ENCODE data around the gene CHD2. TPM values are rescaled to one million over a fixed set of nuclear protein-coding genes. Genes with fewer than 3 reads are reported as not detected.
A peak's percentile ranks its signal among the peaks of the same experiment; 100 is the strongest.

Gene CHD2
- total RNA-seq, 4 donors from 2014 or later: 26.9 to 55.5 (median 33.7) TPM

- Histone ChIP-seq H3K9me3 (no peaks in the 10 kb centered on the region), H3K4me3 (no peak overlapping the region), H3K27ac (peak overlapping the region; percentile 8 to 89 (median 41)), H3K4me1 (peaks cover 0 to 3% of the 10 kb centered on the region in 2 donors), H3K36me3 (peaks cover 0 to 81% of the 10 kb centered on the region in 2 donors), H3K27me3 (no peaks in the 10 kb centered on the region)
- in situ Hi-C loops (cut with MboI; ENCODE audit: low sequenced_read_pairs in 4 of 4): loop anchor here in 3 of 4 donors (25.0 kb wide), 1 partner anchor 231 kb away; no protein-coding TSS in a partner anchor
- ATAC-seq: peak; percentile 50 to 68
- intact Hi-C loops (cut with DNase I; ENCODE audit: low total_unique reads): no loop called here
- DNase-seq: no peak
- TF ChIP-seq CTCF (IDR thresholded peaks at IDR 0.05 in 4 of 5, conservative IDR thresholded peaks at IDR 0.05 in 1 of 5) (peak in 3 of 5 experiments; percentile 27 to 33 (median 32)), POLR2A (IDR thresholded peaks at IDR 0.05) (no peak)
Observed at GRCh38 chr15:93018574-93018973, 118.5 kb downstream of the CHD2 start.

GRCh38 chr15:93019090-93019489, 119.0 kb downstream of the CHD2 start:
- ATAC-seq (no peak), DNase-seq (no peak)
- Histone ChIP-seq H3K9me3 (no peaks in the 10 kb centered on the region), H3K4me3 (no peak overlapping the region), H3K36me3 (peaks cover 0 to 81% of the 10 kb centered on the region in 2 donors), H3K27me3 (no peaks in the 10 kb centered on the region), H3K4me1 (peaks cover 0 to 3% of the 10 kb centered on the region in 2 donors), H3K27ac (peak overlapping the region; percentile 8 to 89 (median 29))
- TF ChIP-seq POLR2A (IDR thresholded peaks at IDR 0.05) (no peak), CTCF (IDR thresholded peaks at IDR 0.05 in 4 of 5, conservative IDR thresholded peaks at IDR 0.05 in 1 of 5) (no peak)
- intact Hi-C loops (cut with DNase I; ENCODE audit: low total_unique reads) (no loop called here), in situ Hi-C loops (cut with MboI; ENCODE audit: low sequenced_read_pairs in 4 of 4) (loop anchor here in 3 of 4 donors (25.0 kb wide), 1 partner anchor 232 kb away; no protein-coding TSS in a partner anchor)

- peak overlapping the region in 1 of 4 donors; percentile 89 for H3K27ac ChIP-seq
- no peaks in the 10 kb centered on the region for H3K9me3 ChIP-seq
- in situ Hi-C loops (cut with MboI; ENCODE audit: low sequenced_read_pairs in 4 of 4) (loop anchor here (5.0 to 25.0 kb wide), 2 partner anchors 223 to 233 kb away; no protein-coding TSS in a partner anchor), intact Hi-C loops (cut with DNase I; ENCODE audit: low total_unique reads) (no loop called here)
- H3K4me3 ChIP-seq: no peak overlapping the region
- peaks cover 0 to 81% of the 10 kb centered on the region in 2 donors for H3K36me3 ChIP-seq
- DNase-seq: no peak
- H3K4me1 ChIP-seq: peaks cover 0 to 3% of the 10 kb centered on the region in 2 donors
- ATAC-seq: no peak
- TF ChIP-seq POLR2A (IDR thresholded peaks at IDR 0.05): no peak
- TF ChIP-seq CTCF (IDR thresholded peaks at IDR 0.05 in 4 of 5, conservative IDR thresholded peaks at IDR 0.05 in 1 of 5): no peak
- no peaks in the 10 kb centered on the region for H3K27me3 ChIP-seq
Observed at GRCh38 chr15:93019971-93020370, 119.8 kb downstream of the CHD2 start.

GRCh38 chr15:93020976-93021772, 121.0 kb downstream of the CHD2 start:
- peaks cover 10 to 14% of the 10 kb centered on the region in 2 donors for H3K4me1 ChIP-seq
- peak overlapping the region in 2 of 4 donors; percentile 55 to 89 for H3K27ac ChIP-seq
- no peaks in the 10 kb centered on the region for H3K27me3 ChIP-seq
- DNase-seq (no peak), ATAC-seq (no peak)
- intact Hi-C loops (cut with DNase I; ENCODE audit: low total_unique reads) (no loop called here), in situ Hi-C loops (cut with MboI; ENCODE audit: low sequenced_read_pairs in 4 of 4) (loop anchor here (5.0 to 25.0 kb wide), 2 partner anchors 224 to 234 kb away; no protein-coding TSS in a partner anchor)
- no peak overlapping the region for H3K4me3 ChIP-seq
- peaks cover 0 to 81% of the 10 kb centered on the region in 2 donors for H3K36me3 ChIP-seq
- TF ChIP-seq CTCF (IDR thresholded peaks at IDR 0.05 in 4 of 5, conservative IDR thresholded peaks at IDR 0.05 in 1 of 5) (no peak), POLR2A (IDR thresholded peaks at IDR 0.05) (no peak)
- H3K9me3 ChIP-seq: no peaks in the 10 kb centered on the region
